ENCODE data around the gene CKAP2L. TPM values are rescaled to one million over a fixed set of nuclear protein-coding genes. Genes with fewer than 3 reads are reported as not detected.

The CKAP2L gene
- total and polyA plus RNA-seq, 9 of the 15 experiments (the other 6 are each of a cell fraction or from before 2014, with no cell fraction given), result 10.4 to 21.9 (median 14.2) TPM

DNA sequence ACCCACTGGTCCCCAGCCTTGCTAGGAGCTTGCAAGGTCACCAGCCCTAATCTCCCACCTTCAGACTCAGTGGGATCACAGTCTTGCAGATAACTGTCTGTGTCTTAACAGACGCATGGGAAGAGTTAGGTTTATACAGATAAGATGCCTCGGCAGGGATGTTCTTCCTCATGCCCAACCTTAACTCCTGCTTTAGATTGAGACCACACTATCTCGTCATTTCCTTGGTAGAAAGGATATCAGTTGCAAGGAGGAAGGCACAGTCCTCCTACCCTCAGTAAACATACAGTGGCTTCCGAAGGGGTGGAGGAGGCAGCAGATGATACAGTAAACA is 36.4 kb downstream of the CKAP2L start:
- 0% methylated on average over 4 of the region's 4 CpGs for WGBS (ENCODE audit: insufficient coverage, low coverage, missing lambda C conversion rate)
- FAIRE-seq (peak; percentile 96), ATAC-seq (peak; percentile 24), DNase-seq (ENCODE audit: extremely low read depth in 1 of 4, low spot score in 3 of 4) (peak; percentile 46 to 87 (median 64))
- H3K9me1 ChIP-seq (ENCODE audit: control insufficient read depth, insufficient read depth, low read length), result no peaks in the 10 kb centered on the region
- no peaks in the 10 kb centered on the region for H4K20me1 ChIP-seq (replicated peaks; ENCODE audit: control insufficient read depth, insufficient read depth, low read length)
- H3K4me2 ChIP-seq (ENCODE audit: insufficient read depth, low read length), result peak overlapping the region; percentile 78
- peaks cover 27 to 60% of the 10 kb centered on the region in 2 experiments for H3K4me1 ChIP-seq (replicated peaks in 1 of 2; ENCODE audit: control insufficient read depth in 2 of 2, insufficient read depth in 2 of 2, low read length in 2 of 2)
- no peaks in the 10 kb centered on the region for H3K27me3 ChIP-seq (ENCODE audit: control insufficient read depth in 2 of 2, insufficient read depth in 2 of 2, low read length in 2 of 2)
- in situ Hi-C loops (cut with MboI) (loop anchor here (5.0 kb wide), 2 partner anchors 101 to 126 kb away; no protein-coding TSS in a partner anchor), intact Hi-C loops (cut with micrococcal nuclease) (loop anchor here (5.0 to 10.0 kb wide), 2 partner anchors 214 to 243 kb away; partner anchors contain the start of gene TTL)
- BruUV-seq (replicated peaks), result no TSS peak
- CTCF ChIA-PET (ENCODE audit: low intra/inter-chr PET ratio), result interaction anchor here (1.3 to 5.2 kb wide), 3 partner anchors 101 to 129 kb away, joined by 6 to 67 read pairs (median 48); no protein-coding TSS in a partner anchor
- H3K79me2 ChIP-seq (ENCODE audit: control insufficient read depth, insufficient read depth, low read length), result no peaks in the 10 kb centered on the region
- peak overlapping the region; percentile 8 to 73; a peak in 3 of 4 replicates for H3K9ac ChIP-seq (ENCODE audit: insufficient read depth in 1 of 2, low read depth in 2 of 2, low read length in 2 of 2)
- H3K4me3 ChIP-seq, result no peak overlapping the region
- POLR2A ChIA-PET, result interaction anchor here (1.0 to 4.6 kb wide), 4 partner anchors 9 to 104 kb away, joined by 4 to 35 read pairs (median 8); partner anchors contain the start of gene SLC20A1
- no peaks in the 10 kb centered on the region for H3K36me3 ChIP-seq (ENCODE audit: control insufficient read depth, insufficient read depth, low read length)
- no peaks in the 10 kb centered on the region for H3K9me3 ChIP-seq (replicated peaks; ENCODE audit: control insufficient read depth, insufficient read depth, low read depth, low read length)
- peak overlapping the region; percentile 87 for H2AFZ ChIP-seq (ENCODE audit: low read depth, low read length)
- peak overlapping the region; percentile 47 for H3K27ac ChIP-seq (ENCODE audit: extremely low read depth, low read depth, low read length)
- TF ChIP-seq, protein P1, sequence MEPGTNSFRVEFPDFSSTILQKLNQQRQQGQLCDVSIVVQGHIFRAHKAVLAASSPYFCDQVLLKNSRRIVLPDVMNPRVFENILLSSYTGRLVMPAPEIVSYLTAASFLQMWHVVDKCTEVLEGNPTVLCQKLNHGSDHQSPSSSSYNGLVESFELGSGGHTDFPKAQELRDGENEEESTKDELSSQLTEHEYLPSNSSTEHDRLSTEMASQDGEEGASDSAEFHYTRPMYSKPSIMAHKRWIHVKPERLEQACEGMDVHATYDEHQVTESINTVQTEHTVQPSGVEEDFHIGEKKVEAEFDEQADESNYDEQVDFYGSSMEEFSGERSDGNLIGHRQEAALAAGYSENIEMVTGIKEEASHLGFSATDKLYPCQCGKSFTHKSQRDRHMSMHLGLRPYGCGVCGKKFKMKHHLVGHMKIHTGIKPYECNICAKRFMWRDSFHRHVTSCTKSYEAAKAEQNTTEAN (CRISPR knock-in tag; IDR thresholded peaks at IDR 0.05), result no peak
- TF ChIP-seq KLF16 (IDR thresholded peaks at IDR 0.05) (peak; percentile 71; the same call in 1 of the 2 replicates), CBFB (CRISPR knock-in tag; IDR thresholded peaks at IDR 0.05) (no peak), ESRRA (IDR thresholded peaks at IDR 0.05; ENCODE audit: borderline replicate concordance, low read depth) (peak; percentile 70), CXXC5 (CRISPR knock-in tag; IDR thresholded peaks at IDR 0.05) (peak; percentile 45), SMARCC2 (IDR thresholded peaks at IDR 0.05; ENCODE audit: low read depth) (peak; percentile 55; the same call in 1 of the 2 replicates), RB1 (IDR thresholded peaks at IDR 0.05; ENCODE audit: low read depth) (no peak), SMARCE1 (IDR thresholded peaks at IDR 0.05) (no peak), CREM (IDR thresholded peaks at IDR 0.05; ENCODE audit: low read depth) (peak; percentile 64), WHSC1 (IDR thresholded peaks at IDR 0.05; ENCODE audit: low read length) (no peak), TAF9B (IDR thresholded peaks at IDR 0.05; ENCODE audit: partially characterized antibody) (no peak), YBX1 (IDR thresholded peaks at IDR 0.05) (no peak), TGIF2 (CRISPR knock-in tag; IDR thresholded peaks at IDR 0.05) (no peak)
- TF ChIP-seq, protein P2, sequence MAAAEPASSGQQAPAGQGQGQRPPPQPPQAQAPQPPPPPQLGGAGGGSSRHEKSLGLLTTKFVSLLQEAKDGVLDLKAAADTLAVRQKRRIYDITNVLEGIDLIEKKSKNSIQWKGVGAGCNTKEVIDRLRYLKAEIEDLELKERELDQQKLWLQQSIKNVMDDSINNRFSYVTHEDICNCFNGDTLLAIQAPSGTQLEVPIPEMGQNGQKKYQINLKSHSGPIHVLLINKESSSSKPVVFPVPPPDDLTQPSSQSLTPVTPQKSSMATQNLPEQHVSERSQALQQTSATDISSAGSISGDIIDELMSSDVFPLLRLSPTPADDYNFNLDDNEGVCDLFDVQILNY (CRISPR knock-in tag; IDR thresholded peaks at IDR 0.05), result no peak
- TF ChIP-seq, protein P3, sequence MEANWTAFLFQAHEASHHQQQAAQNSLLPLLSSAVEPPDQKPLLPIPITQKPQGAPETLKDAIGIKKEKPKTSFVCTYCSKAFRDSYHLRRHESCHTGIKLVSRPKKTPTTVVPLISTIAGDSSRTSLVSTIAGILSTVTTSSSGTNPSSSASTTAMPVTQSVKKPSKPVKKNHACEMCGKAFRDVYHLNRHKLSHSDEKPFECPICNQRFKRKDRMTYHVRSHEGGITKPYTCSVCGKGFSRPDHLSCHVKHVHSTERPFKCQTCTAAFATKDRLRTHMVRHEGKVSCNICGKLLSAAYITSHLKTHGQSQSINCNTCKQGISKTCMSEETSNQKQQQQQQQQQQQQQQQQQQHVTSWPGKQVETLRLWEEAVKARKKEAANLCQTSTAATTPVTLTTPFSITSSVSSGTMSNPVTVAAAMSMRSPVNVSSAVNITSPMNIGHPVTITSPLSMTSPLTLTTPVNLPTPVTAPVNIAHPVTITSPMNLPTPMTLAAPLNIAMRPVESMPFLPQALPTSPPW (CRISPR knock-in tag; IDR thresholded peaks at IDR 0.05), result no peak
- TF ChIP-seq, protein P4, sequence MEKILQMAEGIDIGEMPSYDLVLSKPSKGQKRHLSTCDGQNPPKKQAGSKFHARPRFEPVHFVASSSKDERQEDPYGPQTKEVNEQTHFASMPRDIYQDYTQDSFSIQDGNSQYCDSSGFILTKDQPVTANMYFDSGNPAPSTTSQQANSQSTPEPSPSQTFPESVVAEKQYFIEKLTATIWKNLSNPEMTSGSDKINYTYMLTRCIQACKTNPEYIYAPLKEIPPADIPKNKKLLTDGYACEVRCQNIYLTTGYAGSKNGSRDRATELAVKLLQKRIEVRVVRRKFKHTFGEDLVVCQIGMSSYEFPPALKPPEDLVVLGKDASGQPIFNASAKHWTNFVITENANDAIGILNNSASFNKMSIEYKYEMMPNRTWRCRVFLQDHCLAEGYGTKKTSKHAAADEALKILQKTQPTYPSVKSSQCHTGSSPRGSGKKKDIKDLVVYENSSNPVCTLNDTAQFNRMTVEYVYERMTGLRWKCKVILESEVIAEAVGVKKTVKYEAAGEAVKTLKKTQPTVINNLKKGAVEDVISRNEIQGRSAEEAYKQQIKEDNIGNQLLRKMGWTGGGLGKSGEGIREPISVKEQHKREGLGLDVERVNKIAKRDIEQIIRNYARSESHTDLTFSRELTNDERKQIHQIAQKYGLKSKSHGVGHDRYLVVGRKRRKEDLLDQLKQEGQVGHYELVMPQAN (IDR thresholded peaks at IDR 0.05; ENCODE audit: borderline replicate concordance), result no peak
- TF ChIP-seq, protein P5, sequence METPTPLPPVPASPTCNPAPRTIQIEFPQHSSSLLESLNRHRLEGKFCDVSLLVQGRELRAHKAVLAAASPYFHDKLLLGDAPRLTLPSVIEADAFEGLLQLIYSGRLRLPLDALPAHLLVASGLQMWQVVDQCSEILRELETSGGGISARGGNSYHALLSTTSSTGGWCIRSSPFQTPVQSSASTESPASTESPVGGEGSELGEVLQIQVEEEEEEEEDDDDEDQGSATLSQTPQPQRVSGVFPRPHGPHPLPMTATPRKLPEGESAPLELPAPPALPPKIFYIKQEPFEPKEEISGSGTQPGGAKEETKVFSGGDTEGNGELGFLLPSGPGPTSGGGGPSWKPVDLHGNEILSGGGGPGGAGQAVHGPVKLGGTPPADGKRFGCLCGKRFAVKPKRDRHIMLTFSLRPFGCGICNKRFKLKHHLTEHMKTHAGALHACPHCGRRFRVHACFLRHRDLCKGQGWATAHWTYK (CRISPR knock-in tag; IDR thresholded peaks at IDR 0.05), result no peak
